Epithelial cell of proximal tubule (primary cell): ENCODE measurements around the gene MTURN. TPM values are rescaled to one million over a fixed set of nuclear protein-coding genes. Genes with fewer than 3 reads are reported as not detected.

ENCODE experiments used
- DNase-seq: peaks from one replicate; pipeline ENCODE4 v3.0.0-alpha.2; 2011; ENCODE audit warnings: low read depth
- H3K4me3 ChIP-seq: 2 replicates; pipeline ENCODE4 v1.5.1; 2011; ENCODE audit warnings: low read depth, mild to moderate bottlenecking, low read length
- CTCF ChIP-seq: conservative IDR thresholded peaks from 2 replicates; pipeline ENCODE4 v1.5.1; 2012; ENCODE audit warnings: low read depth, mild to moderate bottlenecking, low read length
- total RNA-seq: library from RNA; depleted of rRNA; stranded (reverse); fragments of >200 nt; gene quantifications from 2 replicates; pipeline ENCODE4 v1.2.3, GENCODE V29; 2015

The MTURN gene
- total RNA-seq, 1 donor from 2014 or later, result 4.7 TPM

GRCh38 chr7:30148951-30149459, 14.2 kb downstream of the MTURN start:
- no peak for TF ChIP-seq CTCF
- H3K4me3 ChIP-seq, result no peak overlapping the region
- DNase-seq, result no peak

GRCh38 chr7:30149640-30150272, 15.0 kb downstream of the MTURN start:
- TF ChIP-seq CTCF, result no peak
- no peak for DNase-seq
- H3K4me3 ChIP-seq, result no peak overlapping the region

GRCh38 chr7:30150711-30151110, 15.9 kb downstream of the MTURN start:
- no peak for DNase-seq
- TF ChIP-seq CTCF, result no peak
- no peak overlapping the region for H3K4me3 ChIP-seq

- no peak for TF ChIP-seq CTCF
- DNase-seq, result no peak
Measured at GRCh38 chr7:30154111-30154587, 19.4 kb downstream of the MTURN start.

GRCh38 chr7:30155481-30155880, 20.7 kb downstream of the MTURN start:
- no peak for DNase-seq
- no peak overlapping the region for H3K4me3 ChIP-seq
- TF ChIP-seq CTCF, result no peak

More at GRCh38 chr7:30154111-30154587, 19.4 kb downstream of the MTURN start:
- no peak overlapping the region for H3K4me3 ChIP-seq

GRCh38 chr7:30157204-30157603, 22.4 kb downstream of the MTURN start:
- no peak overlapping the region for H3K4me3 ChIP-seq

More at GRCh38 chr7:30157204-30157603, 22.4 kb downstream of the MTURN start:
- no peak for TF ChIP-seq CTCF
- DNase-seq, result no peak
